BJ (cell line): ENCODE results near the gene DYNC1H1. TPM values are rescaled to one million over a fixed set of nuclear protein-coding genes. Genes with fewer than 3 reads are reported as not detected.

Experiments
- CTCF ChIA-PET: fragments of 350-600 bp; formaldehyde crosslinking; extraction: SDS; loops from one replicate; lab custom pipeline; 2021; ENCODE audit warnings: antibody characterized with exemption, inconsistent platforms; lab: Yijun Ruan, JAX
- POLR2A ChIA-PET: fragments of 300-600 bp; sonication (Branson Sonifier 250); formaldehyde crosslinking; extraction: SDS; loops from one replicate; lab custom pipeline; 2021; ENCODE audit warnings: antibody characterized with exemption; lab: Charles Lee
- DNase-seq: peaks from one replicate; pipeline ENCODE4 v3.0.0-alpha.2; 2011; ENCODE audit warnings: low read depth
- H3K27me3 ChIP-seq: 2 replicates; pipeline ENCODE4 v1.6.0; 2011; ENCODE audit warnings: low read length; ENCODE audit not compliant: control insufficient read depth, insufficient read depth
- H3K36me3 ChIP-seq: 2 replicates; pipeline ENCODE4 v1.5.1; 2011; ENCODE audit warnings: low read length; ENCODE audit not compliant: control insufficient read depth, insufficient read depth
- H3K4me3 ChIP-seq: 2 replicates; pipeline ENCODE4 v1.5.1; 2011; ENCODE audit warnings: low read depth, mild to moderate bottlenecking, control low read depth, low read length
- CTCF ChIP-seq: IDR thresholded peaks from 2 replicates; pipeline ENCODE4 v1.5.1; 2011; ENCODE audit warnings: low read depth, mild to moderate bottlenecking, control low read depth, inconsistent platforms, low read length, moderate library complexity; ENCODE audit not compliant: insufficient read depth
- polyA plus RNA-seq: library from polyadenylated mRNA; depleted of rRNA; stranded (reverse); fragments of >200 nt; gene quantifications from 2 replicates; pipeline ENCODE4 v1.2.3, GENCODE V29; 2011

DYNC1H1 gene
- polyA plus RNA-seq, 1 experiment = 139 TPM

- Histone ChIP-seq H3K36me3 (no peaks in the 10 kb centered on the region), H3K27me3 (no peaks in the 10 kb centered on the region), H3K4me3 (no peak overlapping the region)
- CTCF ChIA-PET = interaction anchor here (1.1 to 4.2 kb wide), 3 partner anchors 9 to 186 kb away, joined by 3 to 13 read pairs (median 5); no protein-coding TSS in a partner anchor
- DNase-seq = no peak
- no peak for TF ChIP-seq CTCF
- POLR2A ChIA-PET = interaction anchor here (0.6 kb wide), 1 partner anchor 1621 kb away, joined by 3 read pairs; no protein-coding TSS in a partner anchor
Observed at GRCh38 chr14:101956179-101956885, 8.0 kb upstream of the DYNC1H1 start.

GRCh38 chr14:101957406-101958234 lies 6.8 kb upstream of the DYNC1H1 start:
- H3K27me3 ChIP-seq = no peaks in the 10 kb centered on the region
- ChIA-PET CTCF (interaction anchor here (0.5 to 4.9 kb wide), 7 partner anchors 11 to 250 kb away, joined by 3 to 39 read pairs (median 4); no protein-coding TSS in a partner anchor), POLR2A (interaction anchor here (0.7 kb wide), 1 partner anchor 10 kb away, joined by 11 read pairs; no protein-coding TSS in a partner anchor)

GRCh38 chr14:101958418-101959180 lies 5.8 kb upstream of the DYNC1H1 start:
- ChIA-PET POLR2A (interaction anchor here (0.7 kb wide), 1 partner anchor 11 kb away, joined by 11 read pairs; no protein-coding TSS in a partner anchor), CTCF (interaction anchor here (0.7 to 4.9 kb wide), 6 partner anchors 10 to 251 kb away, joined by 3 to 39 read pairs (median 4); no protein-coding TSS in a partner anchor)
- no peaks in the 10 kb centered on the region for H3K36me3 ChIP-seq
- no peak overlapping the region for H3K4me3 ChIP-seq
- TF ChIP-seq CTCF = no peak
- no peak for DNase-seq
- H3K27me3 ChIP-seq = no peaks in the 10 kb centered on the region

More at GRCh38 chr14:101957406-101958234, 6.8 kb upstream of the DYNC1H1 start:
- no peak for DNase-seq
- TF ChIP-seq CTCF = no peak
- no peaks in the 10 kb centered on the region for H3K36me3 ChIP-seq
- H3K4me3 ChIP-seq = no peak overlapping the region

- POLR2A ChIA-PET = no interaction called here
- no peak for DNase-seq
- Histone ChIP-seq H3K27me3 (no peaks in the 10 kb centered on the region), H3K4me3 (no peak overlapping the region), H3K36me3 (no peaks in the 10 kb centered on the region)
- no peak for TF ChIP-seq CTCF
- CTCF ChIA-PET = interaction anchor here (0.7 to 4.9 kb wide), 4 partner anchors 21 to 355 kb away, joined by 3 to 39 read pairs (median 7); no protein-coding TSS in a partner anchor
Observed at GRCh38 chr14:101959277-101959676, 5.1 kb upstream of the DYNC1H1 start.
